Stimulated activated CD4-positive, alpha-beta T cell treated with anti-CD3 and anti-CD28 coated beads, Interleukin-12 subunit alpha, Interleukin-12 subunit beta, amount 100 ng/mL, for 4 hours (primary cell): ENCODE results near the gene PNLIPRP3.

ENCODE experiments used
- DNase-seq: peaks from one replicate; pipeline ENCODE4 v3.0.0-alpha.2; 2020

Gene PNLIPRP3

GRCh38 chr10:116521424-116522290 lies 94.0 kb downstream of the PNLIPRP3 start:
- DNase-seq = no peak

GRCh38 chr10:116522803-116523381 lies 95.2 kb downstream of the PNLIPRP3 start:
- DNase-seq = no peak

DNA sequence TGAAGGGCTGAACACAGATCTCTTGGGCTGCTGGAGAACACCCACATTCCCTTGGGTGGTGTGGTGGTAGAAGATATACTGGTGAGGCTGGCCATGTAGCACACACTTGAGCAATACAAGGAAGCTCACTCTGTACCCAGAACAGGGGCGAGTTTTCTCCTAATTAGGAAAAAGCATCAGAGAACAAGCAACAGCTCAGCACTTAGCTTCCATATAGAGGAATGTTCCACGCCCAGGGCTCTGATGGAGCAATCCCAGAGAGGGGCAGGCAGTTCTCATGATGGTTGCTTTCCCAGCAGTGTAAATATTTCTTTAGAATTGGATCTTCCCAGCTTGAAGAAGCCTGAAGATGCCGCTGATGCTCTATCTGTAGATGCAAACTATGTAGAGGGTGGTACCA lies 97.1 kb downstream of the PNLIPRP3 start:
- no peak for DNase-seq

GRCh38 chr10:116526219-116526618 lies 98.6 kb downstream of the PNLIPRP3 start:
- no peak for DNase-seq
